Superior temporal gyrus (tissue), 1 donor: ENCODE results near the gene ZNF747.

ENCODE experiments used
- DNase-seq: peaks from one replicate; pipeline ENCODE4 v3.0.0-alpha.2; 2016; ENCODE audit errors: extremely low spot score

The ZNF747 gene

GRCh38 chr16:30534368-30535105 is at the start of gene ZNF747:
Gene ZNF747, minus strand, starts transcription at chr16:30534858. Its CDS starts 179 bp downstream, at chr16:30534679.
- DNase-seq: peak; percentile 96

- DNase-seq: no peak
These were observed 48.1 kb upstream of the ZNF747 start for GRCh38 chr16:30582611-30583340.

- DNase-seq: no peak
These were observed 46.8 kb upstream of the ZNF747 start for GRCh38 chr16:30581457-30581856.

GRCh38 chr16:30574678-30575077 is 40.0 kb upstream of the ZNF747 start:
- DNase-seq: no peak

GRCh38 chr16:30571445-30572322 is 37.0 kb upstream of the ZNF747 start, which contains the start of gene ZNF688:
Gene ZNF688, minus strand, starts transcription at chr16:30571714. Its CDS starts 85 bp downstream, at chr16:30571629.
- peak; percentile 98 for DNase-seq

- peak; percentile 55 for DNase-seq
These were observed 36.2 kb upstream of the ZNF747 start for GRCh38 chr16:30570636-30571444.

GRCh38 chr16:30569746-30570635 is 35.3 kb upstream of the ZNF747 start:
- no peak for DNase-seq

GRCh38 chr16:30569281-30569680 is 34.6 kb upstream of the ZNF747 start:
- no peak for DNase-seq

GRCh38 chr16:30567991-30568638 is 33.5 kb upstream of the ZNF747 start:
- DNase-seq: no peak

GRCh38 chr16:30567160-30567990 is 32.7 kb upstream of the ZNF747 start:
- no peak for DNase-seq

GRCh38 chr16:30566531-30566930 is 31.9 kb upstream of the ZNF747 start:
- DNase-seq: no peak

- DNase-seq: no peak
These were observed 31.3 kb upstream of the ZNF747 start for GRCh38 chr16:30565984-30566383.

- DNase-seq: no peak
These were observed 30.9 kb upstream of the ZNF747 start for GRCh38 chr16:30565526-30565925.

- DNase-seq: no peak
These were observed 27.4 kb upstream of the ZNF747 start for GRCh38 chr16:30562021-30562420.

GRCh38 chr16:30561089-30561816 is 26.6 kb upstream of the ZNF747 start:
- no peak for DNase-seq

GRCh38 chr16:30559690-30560089 is 25.0 kb upstream of the ZNF747 start:
- no peak for DNase-seq

- DNase-seq: no peak
These were observed 24.2 kb upstream of the ZNF747 start for GRCh38 chr16:30558789-30559377.
